Erythroblast (primary cell): ENCODE measurements around the gene RCVRN.

ENCODE experiments used
- GATA1 ChIP-seq: IDR thresholded peaks from 2 replicates; pipeline ENCODE4 v1.6.1; 2011; ENCODE audit warnings: low read depth, mild to moderate bottlenecking, control low read depth, low read length, moderate library complexity
- POLR2A ChIP-seq: IDR thresholded peaks from 2 replicates; pipeline ENCODE4 v1.6.1; 2011; ENCODE audit warnings: mild to moderate bottlenecking, low read length

DNA sequence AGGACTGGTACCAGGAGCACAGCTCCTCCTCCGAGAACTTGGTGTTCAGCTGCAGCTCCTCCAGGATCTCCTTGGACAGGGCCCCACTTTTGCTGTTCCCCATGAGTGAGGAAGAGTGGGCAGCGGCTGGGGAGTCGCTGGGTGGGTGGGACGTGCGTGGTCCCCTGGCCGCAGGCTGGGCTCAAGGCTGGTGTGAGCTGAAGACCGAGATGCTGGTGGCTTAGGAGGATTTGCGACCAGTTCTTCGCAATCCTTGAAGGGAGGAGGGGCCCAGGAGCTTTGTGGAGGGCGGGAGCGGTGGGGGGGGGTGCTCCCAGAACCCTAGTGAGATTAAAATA is at the start of gene RCVRN:
- TF ChIP-seq POLR2A (no peak), GATA1 (no peak)
